Jurkat, Clone E6-1 (cell line): ENCODE results near the gene TALDO1.

Source experiments
- DNase-seq: peaks from one replicate; pipeline ENCODE4 v3.0.0-alpha.2; 2011; ENCODE audit warnings: low read depth, low spot score
- H3K4me3 ChIP-seq: 2 replicates; pipeline ENCODE4 v1.5.1; 2011; ENCODE audit warnings: mild to moderate bottlenecking, low read length, control low read depth, moderate library complexity

The TALDO1 gene

GRCh38 chr11:709109-709997, 37.9 kb upstream of the TALDO1 start:
- DNase-seq = no peak
- no peak overlapping the region for H3K4me3 ChIP-seq

- no peak overlapping the region for H3K4me3 ChIP-seq
- DNase-seq = no peak
Measured at GRCh38 chr11:714436-714835, 32.8 kb upstream of the TALDO1 start.

GRCh38 chr11:719214-720016, 27.8 kb upstream of the TALDO1 start:
- H3K4me3 ChIP-seq = no peak overlapping the region
- no peak for DNase-seq

GRCh38 chr11:720017-720641, 27.1 kb upstream of the TALDO1 start:
- H3K4me3 ChIP-seq = no peak overlapping the region
- no peak for DNase-seq

- no peak overlapping the region for H3K4me3 ChIP-seq
Measured at GRCh38 chr11:720642-721246, 26.5 kb upstream of the TALDO1 start.

GRCh38 chr11:721247-721740, 26.0 kb upstream of the TALDO1 start:
- H3K4me3 ChIP-seq = no peak overlapping the region
- DNase-seq = no peak

More at GRCh38 chr11:720642-721246, 26.5 kb upstream of the TALDO1 start:
- DNase-seq = no peak

GRCh38 chr11:721741-722345, 25.4 kb upstream of the TALDO1 start:
- no peak overlapping the region for H3K4me3 ChIP-seq
- no peak for DNase-seq

- H3K4me3 ChIP-seq = no peak overlapping the region
Measured at GRCh38 chr11:722346-722811, 24.9 kb upstream of the TALDO1 start.

GRCh38 chr11:723120-723883, 24.0 kb upstream of the TALDO1 start:
- DNase-seq = peak; percentile 58
- no peak overlapping the region for H3K4me3 ChIP-seq

More at GRCh38 chr11:722346-722811, 24.9 kb upstream of the TALDO1 start:
- no peak for DNase-seq

GRCh38 chr11:724049-724777, 23.1 kb upstream of the TALDO1 start:
- no peak for DNase-seq
- no peak overlapping the region for H3K4me3 ChIP-seq

GRCh38 chr11:724778-725386, 22.4 kb upstream of the TALDO1 start:
- no peak for DNase-seq

GRCh38 chr11:725624-726202, 21.6 kb upstream of the TALDO1 start:
- no peak for DNase-seq
- peak overlapping the region; percentile 16 for H3K4me3 ChIP-seq

More at GRCh38 chr11:724778-725386, 22.4 kb upstream of the TALDO1 start:
- H3K4me3 ChIP-seq = no peak overlapping the region

- no peak for DNase-seq
- no peak overlapping the region; the same call in 1 of the 2 replicates for H3K4me3 ChIP-seq
Measured at GRCh38 chr11:726278-727220, 20.7 kb upstream of the TALDO1 start.

GRCh38 chr11:727281-727701, 20.0 kb upstream of the TALDO1 start:
- no peak overlapping the region for H3K4me3 ChIP-seq
- DNase-seq = no peak
